ES-I3 (cell line): ENCODE measurements around the gene LMF2.

Experiments used
- H3K36me3 ChIP-seq: 2 replicates; pipeline ENCODE4 v1.6.1; 2013; ENCODE audit warnings: mild to moderate bottlenecking, low read length, control low read depth, moderate library complexity; ENCODE audit not compliant: insufficient read depth
- H3K4me1 ChIP-seq: 2 replicates; pipeline ENCODE4 v1.6.1; 2013; ENCODE audit warnings: mild to moderate bottlenecking, control low read depth, low read length; ENCODE audit not compliant: insufficient read depth
- H3K9ac ChIP-seq: 2 replicates; pipeline ENCODE4 v1.6.1; 2013; ENCODE audit warnings: low read depth, mild to moderate bottlenecking, low read length, moderate library complexity
- H3K9me3 ChIP-seq: 2 replicates; pipeline ENCODE4 v1.6.1; 2013; ENCODE audit warnings: mild to moderate bottlenecking, low read length, moderate library complexity; ENCODE audit not compliant: control insufficient read depth, insufficient read depth

Gene LMF2

DNA sequence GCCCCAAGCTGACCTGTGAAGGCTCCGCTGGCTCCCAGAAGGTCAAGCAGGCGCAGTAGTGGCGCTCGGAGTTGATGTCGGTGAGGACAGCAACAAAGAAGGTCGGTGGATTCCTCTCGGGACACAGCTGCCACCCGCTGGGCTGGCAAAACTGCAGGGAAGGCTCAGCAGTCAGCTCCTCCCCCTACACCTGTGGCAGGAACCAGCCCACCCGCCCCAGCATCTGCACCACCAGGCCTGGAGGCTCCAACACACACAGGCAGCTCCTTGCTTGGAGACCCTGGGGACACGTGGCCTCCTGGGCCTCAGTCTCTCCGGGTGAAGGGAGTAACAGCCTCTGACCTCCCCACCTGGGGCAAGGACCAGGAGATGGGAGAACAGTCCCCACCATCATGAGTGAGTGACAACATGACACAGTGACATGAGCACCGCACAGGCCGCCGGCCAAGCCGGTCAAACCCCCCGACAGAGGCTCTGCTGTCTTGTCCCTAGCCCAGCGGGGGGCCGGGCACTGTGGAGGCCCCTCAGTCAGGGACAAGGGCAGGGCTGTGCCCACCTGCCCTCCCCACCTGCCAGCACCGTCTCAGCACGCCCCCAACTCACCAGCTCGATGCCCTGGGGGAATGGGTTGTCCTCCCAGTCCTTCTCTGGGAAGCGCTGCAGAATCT lies 39.6 kb downstream of the LMF2 start:
- Histone ChIP-seq H3K36me3 (no peaks in the 10 kb centered on the region; the same call in 1 of the 2 replicates), H3K9ac (no peak overlapping the region), H3K9me3 (no peaks in the 10 kb centered on the region), H3K4me1 (peaks cover 18% of the 10 kb centered on the region)

DNA sequence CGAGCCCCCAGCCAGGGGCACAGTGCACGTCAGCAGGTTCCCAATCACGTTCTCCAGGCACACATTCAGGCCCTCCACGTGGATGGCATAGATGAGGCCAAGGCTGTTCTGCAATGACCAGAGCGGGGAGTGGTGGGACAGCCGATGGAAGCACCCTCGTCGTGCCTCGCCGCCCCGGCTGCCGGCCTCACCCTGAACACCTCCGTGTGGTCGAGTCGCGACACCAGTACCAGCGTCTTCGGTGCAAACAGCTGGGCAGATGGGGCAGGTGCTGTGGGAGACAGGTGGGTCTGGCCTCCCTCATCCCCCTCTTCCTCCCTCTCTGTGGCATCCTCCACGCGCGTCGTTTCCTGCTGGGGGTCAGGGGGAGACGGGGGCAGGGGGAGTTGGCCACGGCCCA lies 40.2 kb downstream of the LMF2 start:
- H3K36me3 ChIP-seq: no peaks in the 10 kb centered on the region; the same call in 1 of the 2 replicates
- H3K9me3 ChIP-seq: no peaks in the 10 kb centered on the region
- no peak overlapping the region for H3K9ac ChIP-seq
- H3K4me1 ChIP-seq: peaks cover 18% of the 10 kb centered on the region

DNA sequence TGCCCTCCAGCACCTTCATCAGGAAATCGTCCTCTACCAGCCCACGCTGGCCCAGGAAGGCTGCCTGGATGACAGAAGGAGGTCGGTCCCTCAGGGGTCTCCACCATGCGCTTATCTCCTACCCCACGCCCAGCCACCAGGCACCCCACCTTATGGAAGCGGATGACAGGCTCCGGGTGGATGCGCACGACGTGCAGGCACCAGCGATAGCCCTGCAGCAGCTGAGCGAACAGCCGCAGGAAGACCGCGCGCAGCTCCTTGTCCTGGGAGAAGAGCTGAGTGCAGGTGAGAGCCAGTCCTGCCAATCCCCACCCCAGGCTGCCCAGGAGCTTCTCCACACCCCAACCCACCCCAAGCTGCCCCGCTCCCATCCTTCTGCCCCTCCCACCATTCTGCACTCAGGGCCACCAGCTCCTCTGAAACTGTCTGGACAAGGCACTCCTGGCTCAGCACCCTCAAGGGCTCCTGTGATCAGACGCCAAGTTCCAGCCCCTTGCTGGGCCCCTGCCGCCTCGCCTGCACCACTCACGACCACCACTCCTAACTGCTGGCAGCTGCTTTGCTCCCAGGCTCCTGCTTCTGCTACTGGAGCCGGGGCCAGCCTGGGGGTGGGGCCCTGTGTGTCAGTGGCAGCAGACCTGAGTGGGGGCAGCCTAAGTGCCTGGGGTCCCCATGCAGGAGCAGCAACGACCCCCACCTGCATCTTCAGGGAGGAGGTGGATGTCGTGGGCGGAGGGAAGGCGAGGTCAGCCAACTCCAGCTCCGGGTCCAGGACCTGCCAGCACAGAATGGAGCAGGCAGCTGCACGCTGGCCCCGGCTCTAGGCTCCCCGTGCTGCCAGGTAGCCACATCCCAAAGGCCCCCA lies 42.2 kb downstream of the LMF2 start:
- Histone ChIP-seq H3K36me3 (no peaks in the 10 kb centered on the region; the same call in 1 of the 2 replicates), H3K9me3 (no peaks in the 10 kb centered on the region)

DNA sequence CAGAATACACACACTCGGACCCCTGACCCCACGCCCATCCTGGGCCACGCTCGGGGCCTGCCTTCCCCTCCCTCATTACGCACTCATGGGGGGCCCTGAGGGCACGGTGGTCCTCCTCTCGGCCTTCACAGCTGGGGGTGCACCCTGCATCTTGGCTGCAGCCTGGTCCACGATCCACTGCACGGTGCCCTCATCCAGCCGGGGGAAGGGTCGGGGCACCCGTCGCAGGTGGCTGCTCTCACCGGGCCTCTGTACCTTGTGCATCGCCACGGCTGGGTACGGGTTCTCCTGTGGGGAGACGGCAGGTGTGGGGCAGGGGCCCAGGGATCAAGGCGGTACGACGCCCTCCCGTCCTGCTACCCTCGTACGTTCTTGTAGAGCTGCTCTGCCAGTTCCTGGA lies 43.1 kb downstream of the LMF2 start:
- Histone ChIP-seq H3K9ac (no peak overlapping the region), H3K9me3 (no peaks in the 10 kb centered on the region), H3K4me1 (peaks cover 4% of the 10 kb centered on the region; the same call in 1 of the 2 replicates), H3K36me3 (no peaks in the 10 kb centered on the region; the same call in 1 of the 2 replicates)

More for the DNA sequence above, 42.2 kb downstream of the LMF2 start:
- H3K9ac ChIP-seq: no peak overlapping the region
- H3K4me1 ChIP-seq: peaks cover 13% of the 10 kb centered on the region

DNA sequence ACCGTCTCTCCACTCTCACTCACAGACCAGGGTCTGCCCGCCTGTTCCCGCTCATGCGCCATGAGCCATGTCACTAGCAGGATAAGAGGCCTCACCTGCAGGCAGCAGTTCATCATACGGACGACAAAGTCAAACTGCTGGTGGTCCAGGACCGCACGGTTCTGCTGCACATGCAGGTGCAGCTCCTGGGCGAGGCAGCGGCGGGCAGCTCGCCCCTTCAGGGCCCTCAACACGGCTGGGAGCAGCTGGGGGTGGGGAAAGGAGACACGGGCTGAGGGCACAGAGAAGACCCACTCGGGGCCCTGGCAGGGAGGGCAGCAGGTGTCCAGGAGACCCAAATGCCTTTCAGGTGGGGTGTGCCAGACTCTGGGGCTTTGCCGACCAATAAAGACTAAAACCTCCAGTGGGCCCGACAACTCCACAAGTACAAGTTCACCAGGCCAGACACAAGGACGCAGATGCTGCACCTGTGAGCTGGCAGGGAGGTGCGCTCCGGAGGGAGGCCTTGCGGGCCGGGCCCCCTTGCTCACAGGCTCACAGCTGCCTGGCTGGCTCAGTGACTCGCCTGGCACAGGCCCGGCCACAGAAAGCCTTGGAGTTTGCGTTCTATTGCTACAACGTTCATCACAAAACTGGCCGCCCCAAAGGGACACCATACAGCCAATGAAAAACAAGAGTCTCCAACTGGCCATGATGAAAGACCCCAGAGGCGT lies 44.2 kb downstream of the LMF2 start:
- H3K36me3 ChIP-seq: no peaks in the 10 kb centered on the region; the same call in 1 of the 2 replicates
- no peaks in the 10 kb centered on the region for H3K9me3 ChIP-seq
- H3K9ac ChIP-seq: no peak overlapping the region
- no peaks in the 10 kb centered on the region for H3K4me1 ChIP-seq

DNA sequence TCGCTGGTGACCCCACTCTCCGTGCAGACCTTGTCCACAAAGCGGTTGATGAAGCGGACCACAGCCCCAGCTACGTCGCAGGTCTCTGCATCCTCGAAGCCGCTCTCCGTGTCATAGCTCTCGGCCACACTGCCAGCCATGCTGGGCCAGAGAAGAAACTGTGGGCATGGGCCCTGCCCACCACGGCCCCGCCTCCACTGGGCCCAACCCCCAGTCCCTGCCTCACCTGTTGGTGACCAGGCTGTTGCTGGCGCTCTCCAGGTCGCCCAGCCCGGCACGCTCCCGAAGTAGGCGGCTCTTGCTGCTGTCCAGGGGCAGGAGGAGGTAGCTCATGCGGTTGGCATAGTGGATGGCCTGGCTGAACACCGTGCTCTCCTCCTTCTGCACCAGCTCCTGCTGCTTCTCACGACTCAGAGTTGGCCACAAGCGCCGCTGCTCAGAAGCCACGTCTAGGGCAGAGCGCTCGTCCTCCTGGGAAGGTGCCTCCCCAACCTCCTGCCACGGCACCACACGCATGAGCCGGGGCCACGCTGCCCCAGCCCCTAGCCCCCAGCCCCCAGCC lies 45.4 kb downstream of the LMF2 start:
- H3K9ac ChIP-seq: no peak overlapping the region
- no peaks in the 10 kb centered on the region for H3K4me1 ChIP-seq
- no peaks in the 10 kb centered on the region for H3K9me3 ChIP-seq
- no peaks in the 10 kb centered on the region; the same call in 1 of the 2 replicates for H3K36me3 ChIP-seq

DNA sequence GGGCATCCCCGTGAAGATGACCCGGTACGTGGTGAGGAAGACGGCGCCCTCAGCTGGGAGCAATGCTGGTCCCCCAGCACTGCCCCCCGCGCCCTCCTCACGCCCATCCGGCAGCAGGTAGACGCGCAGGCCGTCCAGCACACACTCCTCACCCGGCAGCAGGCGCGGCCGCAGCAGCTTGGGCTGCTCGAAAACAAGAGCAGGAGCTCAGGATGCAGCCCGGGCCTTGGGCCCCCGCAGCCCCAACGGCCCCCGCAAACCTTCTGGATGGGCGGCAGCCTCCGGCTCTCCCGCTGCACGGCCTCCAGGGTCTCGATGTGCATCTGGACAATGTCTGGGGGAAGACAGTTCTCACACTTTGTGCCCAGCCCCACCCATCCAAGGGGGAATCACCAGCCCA lies 46.0 kb downstream of the LMF2 start:
- Histone ChIP-seq H3K4me1 (no peaks in the 10 kb centered on the region), H3K9me3 (no peaks in the 10 kb centered on the region), H3K9ac (no peak overlapping the region), H3K36me3 (no peaks in the 10 kb centered on the region; the same call in 1 of the 2 replicates)

DNA sequence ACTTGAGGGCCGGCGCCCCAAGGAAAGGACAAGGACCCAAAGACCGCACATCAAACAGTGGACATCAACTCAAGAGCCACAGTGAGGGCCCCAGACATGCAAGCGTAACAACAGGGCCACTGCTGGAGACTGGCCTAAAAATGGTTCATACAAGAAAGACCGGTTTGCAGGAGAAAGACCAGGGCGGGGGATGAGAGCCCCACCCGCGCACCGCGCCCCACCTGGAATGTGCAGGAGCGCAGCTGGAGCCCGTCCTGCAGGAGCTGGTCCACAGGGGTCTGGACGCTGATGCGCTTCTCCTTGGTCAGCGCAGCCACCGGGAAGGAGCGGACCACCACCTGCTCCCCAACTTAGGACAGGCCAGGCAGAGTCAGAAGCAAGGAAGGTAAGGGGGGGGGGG lies 46.6 kb downstream of the LMF2 start:
- Histone ChIP-seq H3K36me3 (no peaks in the 10 kb centered on the region; the same call in 1 of the 2 replicates), H3K9ac (no peak overlapping the region), H3K9me3 (no peaks in the 10 kb centered on the region), H3K4me1 (no peaks in the 10 kb centered on the region)

DNA sequence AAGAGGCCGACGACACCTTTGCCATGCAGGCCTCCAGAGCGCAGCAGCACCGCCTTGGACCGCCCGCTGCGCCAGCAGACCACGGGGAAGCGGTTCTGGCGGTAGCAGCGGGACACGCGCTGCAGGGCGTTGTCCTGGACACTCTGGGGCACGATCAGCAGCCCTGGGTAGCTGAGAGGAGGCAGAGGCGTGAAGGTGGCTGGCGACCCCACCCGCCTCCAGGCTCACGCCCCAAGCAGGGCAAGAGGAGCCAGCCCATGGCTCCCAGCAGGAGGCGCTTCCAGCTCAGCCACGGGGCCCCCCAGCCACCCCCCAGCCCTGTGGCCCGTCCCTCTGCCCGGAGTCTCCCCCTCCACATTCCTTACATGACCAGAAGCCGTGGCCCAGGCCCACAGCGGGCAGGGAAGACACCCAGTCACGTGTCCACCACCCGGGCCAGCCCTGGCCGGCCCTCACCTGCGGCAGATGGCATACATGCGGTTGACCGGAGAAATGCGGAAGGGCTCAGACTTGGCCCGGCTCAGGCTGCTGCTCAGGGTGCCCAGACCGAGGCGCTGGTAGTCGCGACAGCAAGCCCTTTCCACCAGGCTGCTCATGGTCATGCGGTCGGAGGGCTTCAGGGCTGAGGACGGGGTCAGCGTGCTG lies 47.9 kb downstream of the LMF2 start:
- H3K4me1 ChIP-seq: no peaks in the 10 kb centered on the region
- H3K9me3 ChIP-seq: no peaks in the 10 kb centered on the region
- H3K36me3 ChIP-seq: no peaks in the 10 kb centered on the region
- H3K9ac ChIP-seq: no peak overlapping the region

DNA sequence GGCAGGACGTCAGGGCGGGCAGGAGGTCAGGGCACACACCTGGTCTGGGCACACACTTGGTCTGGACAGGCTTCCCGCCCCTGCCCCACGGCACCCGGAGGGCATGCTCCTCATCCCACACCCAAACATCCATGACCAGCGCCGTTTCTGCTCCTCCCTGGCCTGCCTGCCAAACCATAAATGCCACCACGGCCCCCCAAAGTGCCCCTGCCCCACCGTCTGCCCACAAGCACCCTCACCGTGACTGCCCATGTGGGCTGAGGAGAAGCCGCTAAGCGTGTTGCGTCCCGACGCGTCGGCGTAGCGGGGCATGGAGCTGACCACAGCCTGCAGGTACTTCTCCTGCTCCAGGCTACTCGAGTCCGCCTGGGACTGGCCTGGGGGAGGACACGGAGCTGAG lies 48.5 kb downstream of the LMF2 start:
- no peak overlapping the region for H3K9ac ChIP-seq
- H3K4me1 ChIP-seq: no peaks in the 10 kb centered on the region
- no peaks in the 10 kb centered on the region; the same call in 1 of the 2 replicates for H3K36me3 ChIP-seq

DNA sequence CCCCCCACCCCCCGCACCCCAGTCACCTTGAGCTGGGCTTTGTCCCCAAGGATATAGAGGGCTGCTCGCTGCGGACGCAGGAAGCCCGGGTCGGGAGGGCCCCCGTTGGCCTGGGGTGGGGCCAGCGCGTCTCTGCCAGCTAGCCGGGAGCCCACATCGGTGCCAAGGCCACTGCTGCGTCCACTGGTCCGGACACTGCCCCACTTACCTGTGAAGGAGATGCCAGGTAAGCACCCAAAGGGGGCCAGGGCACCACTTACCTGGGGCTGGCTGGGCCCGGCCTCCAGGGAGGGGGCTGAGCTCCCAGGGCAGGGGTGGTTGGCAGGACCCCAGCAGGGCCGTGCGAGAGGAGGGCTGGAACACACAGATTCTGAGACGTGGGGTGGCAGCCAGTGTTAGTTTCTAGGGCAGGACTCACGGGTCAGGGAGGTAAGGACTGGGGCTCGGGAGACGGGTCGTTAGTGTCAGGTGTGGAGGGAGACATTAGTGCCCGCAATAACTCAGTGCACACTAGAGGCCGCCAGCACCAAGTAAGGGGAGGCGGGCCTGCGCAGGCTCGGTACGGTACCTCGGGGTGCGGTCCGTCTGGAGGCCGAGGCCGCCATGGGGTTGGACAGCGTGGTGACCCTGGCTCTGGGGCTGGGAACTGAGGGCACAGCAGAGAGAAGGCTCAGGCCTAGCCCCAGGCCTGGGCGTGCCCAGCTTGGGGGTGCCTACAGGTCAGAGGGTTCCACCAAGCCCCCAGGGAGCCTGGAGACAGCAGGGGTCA lies 50.9 kb downstream of the LMF2 start:
- Histone ChIP-seq H3K4me1 (no peaks in the 10 kb centered on the region), H3K9ac (no peak overlapping the region), H3K36me3 (no peaks in the 10 kb centered on the region; the same call in 1 of the 2 replicates), H3K9me3 (no peaks in the 10 kb centered on the region)

More for the DNA sequence above, 48.5 kb downstream of the LMF2 start:
- H3K9me3 ChIP-seq: no peaks in the 10 kb centered on the region

DNA sequence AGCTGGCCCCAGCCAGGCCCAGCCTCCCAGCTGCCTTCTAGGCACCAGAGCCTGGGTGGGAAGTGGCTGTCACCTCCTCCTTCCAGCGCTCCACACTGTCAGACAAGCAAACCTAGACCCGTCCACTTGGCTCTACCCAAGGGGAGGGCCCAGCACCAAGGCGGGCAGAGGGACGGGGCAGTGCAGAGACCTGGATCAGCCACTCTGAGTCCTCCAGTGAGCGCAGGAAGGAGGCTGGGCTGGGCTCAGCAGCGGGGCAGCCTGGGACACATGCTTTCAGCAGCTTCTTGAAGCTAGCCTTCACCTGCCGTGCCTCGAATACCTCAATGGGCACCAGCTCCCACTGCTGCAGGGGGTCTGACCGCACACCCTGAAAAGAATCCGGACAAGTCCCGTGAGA lies 51.5 kb downstream of the LMF2 start:
- H3K4me1 ChIP-seq: no peaks in the 10 kb centered on the region
- H3K9me3 ChIP-seq: no peaks in the 10 kb centered on the region
- H3K9ac ChIP-seq: no peak overlapping the region
- no peaks in the 10 kb centered on the region; the same call in 1 of the 2 replicates for H3K36me3 ChIP-seq

DNA sequence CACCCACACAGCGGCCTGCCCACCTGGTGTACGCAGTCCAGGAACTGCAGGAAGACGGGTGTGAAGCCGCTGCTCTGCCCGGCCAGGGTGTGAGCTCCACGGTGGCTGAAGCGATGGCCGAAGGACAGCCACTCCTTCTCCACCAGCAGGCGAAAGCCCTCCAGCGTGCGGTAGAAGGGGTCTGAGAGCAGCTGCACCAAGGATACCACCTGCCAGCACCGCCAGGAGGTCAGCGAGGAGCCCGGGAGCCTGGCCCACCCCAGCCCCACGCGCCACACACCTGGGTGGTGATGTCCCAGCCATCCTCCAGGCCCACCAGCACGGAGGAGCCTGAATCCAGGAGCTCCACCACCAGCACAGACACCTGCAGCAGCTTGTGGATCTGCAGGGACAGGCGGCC lies 52.3 kb downstream of the LMF2 start:
- no peak overlapping the region for H3K9ac ChIP-seq
- no peaks in the 10 kb centered on the region for H3K9me3 ChIP-seq
- H3K4me1 ChIP-seq: no peaks in the 10 kb centered on the region
- no peaks in the 10 kb centered on the region; the same call in 1 of the 2 replicates for H3K36me3 ChIP-seq
